ENCODE measurements around the gene DENND1A.

GRCh38 chr9:123846966-123847365 is 83.0 kb downstream of the DENND1A start:
- TF ChIP-seq, protein P1, sequence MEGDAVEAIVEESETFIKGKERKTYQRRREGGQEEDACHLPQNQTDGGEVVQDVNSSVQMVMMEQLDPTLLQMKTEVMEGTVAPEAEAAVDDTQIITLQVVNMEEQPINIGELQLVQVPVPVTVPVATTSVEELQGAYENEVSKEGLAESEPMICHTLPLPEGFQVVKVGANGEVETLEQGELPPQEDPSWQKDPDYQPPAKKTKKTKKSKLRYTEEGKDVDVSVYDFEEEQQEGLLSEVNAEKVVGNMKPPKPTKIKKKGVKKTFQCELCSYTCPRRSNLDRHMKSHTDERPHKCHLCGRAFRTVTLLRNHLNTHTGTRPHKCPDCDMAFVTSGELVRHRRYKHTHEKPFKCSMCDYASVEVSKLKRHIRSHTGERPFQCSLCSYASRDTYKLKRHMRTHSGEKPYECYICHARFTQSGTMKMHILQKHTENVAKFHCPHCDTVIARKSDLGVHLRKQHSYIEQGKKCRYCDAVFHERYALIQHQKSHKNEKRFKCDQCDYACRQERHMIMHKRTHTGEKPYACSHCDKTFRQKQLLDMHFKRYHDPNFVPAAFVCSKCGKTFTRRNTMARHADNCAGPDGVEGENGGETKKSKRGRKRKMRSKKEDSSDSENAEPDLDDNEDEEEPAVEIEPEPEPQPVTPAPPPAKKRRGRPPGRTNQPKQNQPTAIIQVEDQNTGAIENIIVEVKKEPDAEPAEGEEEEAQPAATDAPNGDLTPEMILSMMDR (IDR thresholded peaks at IDR 0.05): no peak
- TF ChIP-seq EP300 (IDR thresholded peaks at IDR 0.05): no peak
